Hepatocyte (in vitro differentiated cells): ENCODE results near the gene WDR45. TPM values are rescaled to one million over a fixed set of nuclear protein-coding genes. Genes with fewer than 3 reads are reported as not detected.

ENCODE experiments used
- DNase-seq: peaks from one replicate; pipeline ENCODE4 v3.0.0-alpha.2; 2016; ENCODE audit warnings: low spot score
- H2AFZ ChIP-seq: fragments of 200-600 bp; sonication (generic); 2 replicates; pipeline ENCODE4 v1.6.0; 2016; ENCODE audit warnings: antibody characterized with exemption, mild to moderate bottlenecking
- H3K27ac ChIP-seq: fragments of 200-600 bp; sonication (generic); 2 replicates; pipeline ENCODE4 v1.5.1; 2016; ENCODE audit warnings: mild to moderate bottlenecking
- H3K27me3 ChIP-seq: fragments of 200-600 bp; sonication (generic); 2 replicates; pipeline ENCODE4 v1.6.1; 2016
- H3K36me3 ChIP-seq: fragments of 200-600 bp; sonication (generic); replicated peaks from 2 replicates; pipeline ENCODE4 v1.5.1; 2016; ENCODE audit warnings: low read depth; ENCODE audit not compliant: insufficient read depth
- H3K4me1 ChIP-seq: fragments of 200-600 bp; sonication (generic); 2 replicates; pipeline ENCODE4 v1.5.1; 2016; ENCODE audit warnings: mild to moderate bottlenecking, moderate library complexity; ENCODE audit not compliant: insufficient read depth
- H3K4me2 ChIP-seq: fragments of 200-600 bp; sonication (generic); 2 replicates; pipeline ENCODE4 v1.6.0; 2016
- H3K4me3 ChIP-seq: fragments of 200-600 bp; sonication (generic); 2 replicates; pipeline ENCODE4 v1.5.1; 2016; ENCODE audit warnings: mild to moderate bottlenecking
- H3K79me2 ChIP-seq: fragments of 200-600 bp; sonication (generic); 2 replicates; pipeline ENCODE4 v1.6.0; 2017; ENCODE audit warnings: mild to moderate bottlenecking
- H3K9me2 ChIP-seq: fragments of 200-600 bp; sonication (generic); replicated peaks from 2 replicates; pipeline ENCODE4 v1.6.0; 2017; ENCODE audit warnings: mild to moderate bottlenecking; ENCODE audit not compliant: insufficient read depth
- H3K9me3 ChIP-seq: fragments of 200-600 bp; sonication (generic); 2 replicates; pipeline ENCODE4 v1.5.1; 2016; ENCODE audit warnings: low read depth, mild to moderate bottlenecking
- H4K20me1 ChIP-seq: fragments of 200-600 bp; sonication (generic); 2 replicates; pipeline ENCODE4 v1.6.0; 2016; ENCODE audit warnings: mild to moderate bottlenecking; ENCODE audit not compliant: insufficient read depth, poor library complexity, severe bottlenecking
- CTCF ChIP-seq: fragments of 200-600 bp; sonication (generic); IDR thresholded peaks from 2 replicates; pipeline ENCODE4 v1.5.1; 2016; ENCODE audit warnings: antibody characterized with exemption, mild to moderate bottlenecking; ENCODE audit not compliant: poor library complexity
- EZH2 ChIP-seq: fragments of 200-600 bp; sonication (generic); IDR thresholded peaks from 2 replicates; pipeline ENCODE4 v1.6.1; 2016; ENCODE audit warnings: antibody characterized with exemption, mild to moderate bottlenecking, borderline replicate concordance
- EZH2phosphoT487 ChIP-seq: fragments of 200-600 bp; sonication (generic); IDR thresholded peaks from one replicate; pipeline ENCODE4 v1.6.1; 2018; ENCODE audit warnings: antibody characterized with exemption, mild to moderate bottlenecking, low read depth, moderate library complexity; ENCODE audit not compliant: unreplicated experiment, severe bottlenecking
- WGBS: methylation state at CpG from one replicate; pipeline ENCODE4 v1.1.6; 2016; ENCODE audit warnings: low lambda C conversion rate; ENCODE audit errors: missing lambda C conversion rate; 5-methylcytosine and 5-hydroxymethylcytosine counted together
- polyA plus RNA-seq: library from polyadenylated mRNA; unstranded; fragments of >200 nt; fragmentation: Nextera tagmentation; extraction: Ambion mirVana; gene quantifications from 2 replicates; pipeline ENCODE4 v1.2.1, GENCODE V29; 2016
- total RNA-seq: library from RNA; depleted of rRNA; stranded (reverse); fragments of >200 nt; gene quantifications from 2 replicates; pipeline ENCODE4 v1.2.3, GENCODE V29; 2014

The WDR45 gene
- total and polyA plus RNA-seq, 2 experiments from 2014 or later: 59.6 to 67.7 TPM

- Histone ChIP-seq H3K27ac (peak overlapping the region; percentile 90), H2AFZ (peak overlapping the region; percentile 88), H3K27me3 (no peaks in the 10 kb centered on the region), H4K20me1 (no peaks in the 10 kb centered on the region), H3K4me2 (peak overlapping the region; percentile 79), H3K9me3 (no peaks in the 10 kb centered on the region), H3K79me2 (peaks cover 5% of the 10 kb centered on the region), H3K4me1 (no peaks in the 10 kb centered on the region), H3K4me3 (peak overlapping the region; percentile 60), H3K36me3 (no peaks in the 10 kb centered on the region), H3K9me2 (no peaks in the 10 kb centered on the region)
- WGBS: 74% methylated on average over 5 of the region's 5 CpGs
- TF ChIP-seq EZH2phosphoT487: no peak
- no peak for TF ChIP-seq EZH2
- TF ChIP-seq CTCF: no peak
- DNase-seq: no peak
Observed at GRCh38 chrX:49054073-49054762, 25.5 kb downstream of the WDR45 start.

GRCh38 chrX:49053223-49054072 lies 26.2 kb downstream of the WDR45 start:
- H3K9me2 ChIP-seq: no peaks in the 10 kb centered on the region
- TF ChIP-seq EZH2phosphoT487 (no peak), CTCF (no peak), EZH2 (no peak)
- no peaks in the 10 kb centered on the region for H4K20me1 ChIP-seq
- H3K4me2 ChIP-seq: peak overlapping the region; percentile 79
- peaks cover 5% of the 10 kb centered on the region for H3K79me2 ChIP-seq
- no peaks in the 10 kb centered on the region for H3K9me3 ChIP-seq
- H3K27me3 ChIP-seq: no peaks in the 10 kb centered on the region
- peak overlapping the region; percentile 90 for H3K27ac ChIP-seq
- peak overlapping the region; percentile 88 for H2AFZ ChIP-seq
- H3K4me1 ChIP-seq: no peaks in the 10 kb centered on the region
- 40% methylated on average over 33 of the region's 79 CpGs for WGBS
- no peaks in the 10 kb centered on the region for H3K36me3 ChIP-seq
- peak; percentile 86 for DNase-seq
- H3K4me3 ChIP-seq: peak overlapping the region; percentile 60

GRCh38 chrX:49043987-49044281 lies 35.8 kb downstream of the WDR45 start:
- Histone ChIP-seq H3K9me3 (no peaks in the 10 kb centered on the region), H2AFZ (no peak overlapping the region), H3K79me2 (peaks cover 33% of the 10 kb centered on the region), H3K36me3 (no peaks in the 10 kb centered on the region), H3K27me3 (no peaks in the 10 kb centered on the region), H3K9me2 (no peaks in the 10 kb centered on the region), H3K27ac (peak overlapping the region; percentile 49), H3K4me3 (no peak overlapping the region), H3K4me1 (peaks cover 16% of the 10 kb centered on the region), H4K20me1 (no peaks in the 10 kb centered on the region), H3K4me2 (peak overlapping the region; percentile 61)
- 53% methylated on average over 13 of the region's 13 CpGs for WGBS
- DNase-seq: no peak
- TF ChIP-seq EZH2phosphoT487: no peak
- no peak for TF ChIP-seq CTCF
- no peak for TF ChIP-seq EZH2
